HG03342 (cell line): ENCODE measurements around the gene PCBP3.
"Not testable (repeated sequence)": the region's sequence is repeated elsewhere in the genome, so short reads cannot be mapped to it uniquely, and the experiment has no call there.

Source experiments
- ATAC-seq: cut with Tn5 transposase; IDR thresholded peaks from one replicate; pipeline ENCODE4 v1.9.1; 2021; ENCODE audit warnings: mild to moderate bottlenecking, moderate library complexity; ENCODE audit not compliant: unreplicated experiment

The PCBP3 gene

DNA sequence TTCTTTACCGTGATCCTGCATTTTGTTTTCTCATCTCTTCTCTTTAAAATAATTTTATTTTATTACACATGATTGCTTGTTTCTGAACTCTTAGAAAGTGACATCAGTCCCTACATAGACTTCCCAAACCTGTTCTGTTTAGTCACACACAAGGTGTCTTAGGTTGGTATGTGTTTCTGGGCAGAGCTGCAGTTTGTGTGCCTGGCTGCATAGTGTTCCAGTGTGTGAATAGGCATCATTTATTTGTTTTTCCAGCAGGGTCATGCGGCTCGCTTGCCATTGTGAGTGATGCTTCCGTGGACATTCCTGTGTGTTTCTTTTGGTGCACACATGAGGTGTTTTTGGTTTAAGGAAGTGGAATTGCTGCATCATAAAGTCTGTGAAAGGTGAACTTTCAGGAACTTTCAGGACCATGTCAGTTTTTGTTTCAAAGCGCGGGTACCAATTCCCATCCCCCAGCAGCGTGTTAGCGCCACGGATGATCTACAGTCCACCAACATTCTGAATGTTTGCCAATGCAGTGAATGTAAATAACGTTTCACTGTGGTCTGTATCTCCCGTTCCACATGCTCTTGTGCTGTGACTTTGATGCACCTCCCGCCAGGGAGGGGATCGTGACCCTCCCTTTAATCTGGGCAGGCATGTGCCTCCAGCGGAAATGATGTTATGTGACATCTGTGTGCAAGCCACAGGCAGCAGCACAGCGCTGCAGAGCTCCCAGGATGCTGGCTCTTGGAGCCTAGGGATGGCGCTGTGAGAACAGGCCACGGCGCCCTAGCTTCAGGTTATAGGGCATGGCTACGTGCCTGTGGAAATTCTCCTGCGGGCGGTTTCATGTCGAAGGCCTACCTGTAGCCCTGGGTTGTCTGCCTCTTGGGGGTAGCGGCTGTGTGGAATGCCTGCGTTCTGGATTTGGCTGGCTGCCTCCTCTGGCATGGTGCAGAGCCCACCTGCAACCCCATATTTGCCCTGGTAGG is 193.5 kb downstream of the PCBP3 start:
- ATAC-seq = no peak

GRCh38 chr21:45837936-45838335 is 194.4 kb downstream of the PCBP3 start:
- ATAC-seq = no peak

DNA sequence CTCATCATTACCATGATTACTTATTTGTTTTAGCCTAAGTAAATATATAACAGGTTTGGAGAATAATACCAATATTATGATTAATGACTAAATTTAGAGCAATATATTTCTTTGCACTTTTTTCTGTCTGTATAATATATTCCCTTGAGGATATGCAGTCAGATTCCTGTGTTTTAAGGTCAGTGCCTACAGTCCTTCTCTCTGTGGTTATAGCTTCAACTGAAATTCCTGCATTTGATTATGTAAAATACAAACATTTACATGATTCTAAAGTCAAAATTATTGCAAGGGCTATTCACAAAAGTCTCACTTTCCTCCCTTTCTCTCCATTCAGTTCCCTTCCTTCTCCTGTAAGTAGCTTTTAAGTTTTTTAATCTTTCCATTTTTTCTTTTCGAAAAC is 195.1 kb downstream of the PCBP3 start:
- no peak for ATAC-seq

DNA sequence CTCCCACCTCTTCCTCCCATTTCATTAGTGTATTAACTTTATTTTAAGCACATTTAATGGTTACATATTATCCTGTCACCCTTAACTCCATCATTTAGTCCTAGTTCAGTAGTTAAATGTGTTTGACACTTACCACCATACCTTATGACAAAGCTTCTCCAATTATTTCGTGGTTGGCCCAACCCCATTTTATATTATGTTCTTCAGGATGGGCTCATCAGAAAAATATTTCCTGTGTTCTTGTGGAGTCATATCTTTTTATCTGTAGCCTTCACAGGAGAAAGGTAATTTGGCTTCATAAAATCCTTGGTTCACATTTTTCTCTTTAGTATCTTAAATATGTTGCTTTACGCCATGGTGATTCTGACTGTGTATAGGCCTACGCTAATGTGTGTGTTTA is 195.7 kb downstream of the PCBP3 start:
- ATAC-seq = no peak

DNA sequence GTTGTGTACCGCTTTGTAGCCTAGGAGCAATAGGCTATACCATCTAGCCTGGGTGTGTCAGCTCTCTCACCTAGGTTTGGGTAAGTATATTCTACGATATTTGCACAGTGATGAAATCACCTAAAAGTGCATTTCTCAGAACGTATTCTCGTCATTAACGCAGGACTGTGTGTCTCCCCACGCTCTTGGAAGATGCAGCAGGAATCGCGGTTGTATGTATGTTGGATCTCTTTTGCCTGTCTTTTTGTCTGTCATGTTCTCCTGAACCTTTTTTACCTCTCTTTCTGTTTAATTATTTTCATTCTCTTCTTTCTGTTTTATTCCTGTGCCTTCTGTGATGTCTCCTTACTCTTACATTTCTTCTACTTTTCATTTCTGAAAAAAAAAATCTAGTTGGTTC is 197.5 kb downstream of the PCBP3 start:
- ATAC-seq = no peak

DNA sequence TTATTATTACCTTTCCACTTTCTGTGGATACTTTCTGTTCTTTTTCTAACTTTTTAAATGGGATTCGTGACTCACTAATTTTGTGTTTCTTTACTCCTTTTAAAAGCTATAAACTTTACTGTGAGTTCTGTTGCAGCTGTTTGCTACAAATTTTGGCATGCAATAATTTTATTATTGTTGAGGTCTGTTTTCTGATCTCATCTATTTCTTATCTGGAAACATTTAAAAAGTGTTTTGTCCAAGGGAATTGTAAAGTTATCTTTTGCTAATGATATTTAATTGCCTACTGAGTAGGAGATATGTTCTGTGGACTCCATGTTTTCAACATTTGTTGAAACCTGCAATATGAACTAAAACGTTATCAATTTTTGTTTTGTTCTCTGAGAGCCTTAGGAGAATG is 199.9 kb downstream of the PCBP3 start:
- no peak for ATAC-seq

GRCh38 chr21:45844181-45844580 is 200.7 kb downstream of the PCBP3 start:
- no peak for ATAC-seq

DNA sequence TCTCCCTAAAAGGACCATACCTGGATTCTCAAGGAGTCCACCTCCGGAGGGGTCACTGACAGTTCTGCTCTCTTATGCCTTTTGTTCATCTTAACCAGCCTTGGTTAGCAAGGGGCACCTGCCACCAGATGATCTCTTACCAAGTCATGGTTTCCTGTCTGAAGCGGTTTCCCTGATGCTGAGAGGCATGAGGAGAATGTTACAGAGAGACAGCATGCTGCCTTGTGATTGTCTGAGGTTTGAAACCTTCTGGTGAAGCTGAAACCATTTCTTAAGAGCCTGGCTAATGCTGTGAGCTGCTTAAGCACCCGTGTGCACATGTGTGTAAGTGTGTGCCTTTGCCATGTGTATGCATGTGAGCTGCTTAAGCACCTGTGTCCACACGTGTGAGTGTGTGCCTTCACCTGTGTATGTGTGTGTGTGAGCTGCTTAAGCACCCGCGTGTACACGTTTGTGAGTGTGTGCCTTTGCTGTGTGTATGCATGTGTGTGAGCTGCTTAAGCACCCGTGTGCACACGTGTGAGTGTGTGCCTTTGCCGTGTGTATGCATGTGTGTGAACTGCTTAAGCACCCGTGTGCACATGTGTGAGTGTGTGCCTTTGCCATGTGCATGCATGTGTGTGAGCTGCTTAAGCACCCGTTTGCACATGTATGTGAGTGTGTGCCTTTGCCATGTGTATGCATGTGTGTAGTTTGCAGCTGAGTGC is 201.7 kb downstream of the PCBP3 start:
- no peak for ATAC-seq

DNA sequence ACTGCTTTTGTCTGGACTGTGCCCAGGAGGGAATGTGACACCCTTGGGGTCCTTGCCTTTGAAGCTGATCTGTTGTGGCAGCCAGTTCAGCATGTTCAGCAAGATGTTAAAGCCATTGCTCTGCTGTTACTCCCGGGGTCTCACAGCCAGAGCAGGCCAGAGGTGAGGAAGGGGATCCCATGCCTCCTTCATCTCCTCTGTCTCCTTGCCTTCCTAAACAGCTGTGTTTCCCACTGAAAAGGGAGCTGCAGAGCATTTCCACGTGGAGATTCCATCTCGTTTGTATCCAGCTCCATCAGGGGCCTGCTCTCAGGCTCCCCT is 202.2 kb downstream of the PCBP3 start:
- no peak for ATAC-seq

DNA sequence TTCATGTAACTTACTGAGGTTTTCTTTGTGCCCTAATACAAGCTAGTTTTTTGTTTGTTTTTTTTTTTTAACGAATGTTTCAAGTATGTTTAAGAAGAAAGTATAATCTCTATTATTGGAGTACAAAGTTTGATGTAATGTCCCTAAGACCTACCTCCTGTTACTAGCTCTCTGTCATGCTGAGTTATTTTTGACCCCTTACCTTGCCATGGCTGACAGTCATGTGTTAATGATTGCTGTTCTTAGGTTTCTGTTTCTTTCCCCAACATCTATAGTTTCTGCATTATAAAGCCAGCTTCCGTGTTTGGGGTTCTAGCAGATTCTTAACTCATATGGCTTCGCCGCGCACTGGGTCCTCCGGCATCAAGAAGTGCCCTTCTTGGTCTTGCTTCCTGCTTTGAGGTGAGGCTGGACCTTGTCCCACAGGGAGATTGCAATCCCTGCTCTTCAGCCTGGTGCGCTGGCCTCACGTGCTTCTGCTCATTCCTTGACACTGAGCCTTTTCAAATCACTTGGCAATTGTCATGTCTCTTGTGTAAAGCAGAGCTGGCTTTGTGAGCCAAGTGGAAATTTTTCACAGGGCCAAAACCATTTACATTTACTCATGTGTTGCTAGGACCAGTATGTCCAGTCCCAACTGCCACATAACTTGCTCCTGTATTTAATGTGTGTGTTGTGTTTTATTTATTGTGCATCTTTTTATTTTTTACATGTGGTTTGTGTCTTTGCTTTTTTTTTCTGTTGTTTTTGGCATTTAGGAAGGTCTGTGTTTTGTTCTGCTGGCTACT is 203.0 kb downstream of the PCBP3 start:
- no peak for ATAC-seq

- ATAC-seq = no peak
These were observed 204.3 kb downstream of the PCBP3 start for GRCh38 chr21:45847870-45848269.

GRCh38 chr21:45848331-45848730 is 204.8 kb downstream of the PCBP3 start:
- ATAC-seq = no peak

DNA sequence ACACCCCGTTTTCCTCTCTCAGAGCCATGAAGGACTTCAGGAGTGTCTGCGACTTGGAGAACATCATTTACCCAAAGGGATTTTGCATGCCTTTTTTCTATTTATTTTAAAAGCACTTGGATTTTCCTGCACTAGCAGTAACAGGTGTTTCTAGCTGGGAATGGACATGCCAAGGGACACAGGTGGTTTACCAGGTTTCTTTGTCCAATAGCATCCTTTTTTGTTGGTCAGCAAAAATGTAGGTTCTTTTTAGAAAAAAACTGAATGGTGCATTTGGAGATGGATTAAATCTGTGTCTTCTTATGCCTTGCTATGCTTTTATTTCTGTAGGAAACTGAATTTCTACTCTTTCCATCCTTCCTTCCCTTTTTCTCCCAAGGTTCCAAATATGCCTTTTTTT is 205.3 kb downstream of the PCBP3 start:
- no peak for ATAC-seq

- no peak for ATAC-seq
These were observed 206.1 kb downstream of the PCBP3 start for GRCh38 chr21:45849651-45850050.

DNA sequence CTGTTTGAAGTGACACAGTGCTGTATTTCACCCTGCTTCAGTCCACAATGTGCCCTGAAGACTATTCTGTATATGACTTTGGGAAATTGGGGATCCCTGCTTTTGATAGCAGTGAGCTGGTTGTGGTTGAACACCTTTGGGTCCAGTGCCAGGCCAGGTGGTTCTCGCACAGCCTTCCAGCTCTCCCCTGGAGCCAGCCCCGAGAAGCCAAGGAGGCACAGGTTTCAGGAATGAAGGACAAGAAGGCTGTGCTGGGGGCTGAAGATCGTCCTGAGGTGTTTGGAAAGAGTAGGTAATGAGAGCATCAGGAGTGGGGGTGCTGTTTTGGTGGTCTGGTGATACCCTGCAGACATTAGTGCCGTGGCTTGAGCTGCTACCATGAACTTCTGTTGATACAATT is 206.7 kb downstream of the PCBP3 start:
- ATAC-seq = no peak

DNA sequence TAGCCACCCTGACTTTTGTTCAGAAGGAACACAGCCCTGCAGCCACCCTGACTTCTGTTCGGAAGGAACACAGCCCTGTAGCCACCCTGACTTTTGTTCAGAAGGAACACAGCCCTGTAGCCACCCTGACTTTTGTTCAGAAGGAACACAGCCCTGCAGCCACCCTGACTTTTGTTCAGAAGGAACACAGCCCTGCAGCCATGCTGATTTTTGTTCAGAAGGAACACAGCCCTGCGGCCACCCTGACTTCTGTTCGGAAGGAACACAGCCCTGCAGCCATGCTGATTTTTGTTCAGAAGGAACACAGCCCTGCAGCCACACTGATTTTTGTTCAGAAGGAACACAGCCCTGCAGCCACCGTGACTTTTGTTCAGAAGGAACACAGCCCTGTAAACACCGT is 208.9 kb downstream of the PCBP3 start:
- ATAC-seq = not testable (repeated sequence)

- ATAC-seq = no peak
These were observed 209.4 kb downstream of the PCBP3 start for GRCh38 chr21:45852886-45853400.

- no peak for ATAC-seq
These were observed 210.3 kb downstream of the PCBP3 start for GRCh38 chr21:45853703-45854342.

- no peak for ATAC-seq
These were observed 211.2 kb downstream of the PCBP3 start for GRCh38 chr21:45854690-45855247.

GRCh38 chr21:45855248-45855811 is 211.8 kb downstream of the PCBP3 start:
- ATAC-seq = no peak
